ENCODE data around the gene RBM20.

RBM20 gene

GRCh38 chr10:110873951-110874350 lies 229.8 kb downstream of the RBM20 start:
- no peak for FAIRE-seq

DNA sequence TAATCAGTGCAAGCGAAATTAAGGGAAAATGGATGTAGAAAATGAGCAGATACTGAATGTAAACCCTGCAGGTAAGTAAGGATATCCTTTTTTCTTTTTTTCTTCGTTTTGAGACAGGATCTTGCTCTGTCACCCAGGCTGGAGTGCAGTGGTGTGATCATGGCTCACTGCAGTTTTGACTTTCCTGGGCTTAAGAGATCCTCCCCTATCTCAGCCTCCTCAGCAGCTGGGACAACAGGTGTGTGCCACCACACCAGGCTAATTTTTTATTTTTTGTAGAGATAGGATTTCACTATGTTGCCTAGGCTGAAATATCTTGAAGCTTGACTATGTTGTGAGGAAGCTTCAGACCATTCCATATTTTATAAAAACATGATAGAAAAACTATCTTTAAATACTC lies 231.9 kb downstream of the RBM20 start:
- FAIRE-seq: no peak

GRCh38 chr10:110876788-110877187 lies 232.7 kb downstream of the RBM20 start:
- peak; percentile 32 for FAIRE-seq

- no peak for FAIRE-seq
Observed at GRCh38 chr10:110880012-110880411, 235.9 kb downstream of the RBM20 start.

DNA sequence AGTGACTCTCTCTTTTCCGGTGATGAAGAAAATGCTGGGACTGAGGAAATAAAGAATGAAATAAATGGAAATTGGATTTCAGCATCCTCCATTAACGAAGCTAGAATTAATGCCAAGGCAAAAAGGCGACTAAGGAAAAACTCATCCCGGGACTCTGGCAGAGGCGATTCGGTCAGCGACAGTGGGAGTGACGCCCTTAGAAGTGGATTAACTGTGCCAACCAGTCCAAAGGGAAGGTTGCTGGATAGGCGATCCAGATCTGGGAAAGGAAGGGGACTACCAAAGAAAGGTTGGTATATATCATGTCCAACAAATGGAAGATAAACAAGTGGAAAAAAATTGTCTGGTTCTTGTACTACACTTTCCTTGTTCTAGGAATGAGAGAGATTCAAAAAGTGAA lies 237.1 kb downstream of the RBM20 start:
- no peak for FAIRE-seq

GRCh38 chr10:110881905-110882304 lies 237.8 kb downstream of the RBM20 start:
- no peak for FAIRE-seq

DNA sequence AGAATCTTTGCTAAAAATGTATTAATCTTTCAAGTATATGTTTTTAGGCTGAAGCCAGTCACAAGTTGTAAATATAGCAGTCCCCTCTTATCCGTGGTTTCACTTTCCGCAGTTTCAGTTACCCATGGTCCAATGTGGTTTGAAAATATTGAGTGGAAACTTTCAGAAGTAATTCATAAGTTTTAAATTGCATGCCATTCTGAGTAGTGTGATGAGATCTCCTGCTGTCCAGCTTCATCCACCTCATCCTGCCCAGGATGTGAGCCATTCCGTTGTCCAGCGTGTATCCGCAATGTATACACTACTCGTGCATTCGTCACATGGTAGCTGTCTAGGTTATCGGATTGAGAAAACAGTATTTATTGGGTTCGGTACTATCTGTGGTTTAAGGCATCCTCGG lies 239.8 kb downstream of the RBM20 start:
- no peak for FAIRE-seq

GRCh38 chr10:110885932-110886674 lies 242.0 kb downstream of the RBM20 start:
- FAIRE-seq: no peak

DNA sequence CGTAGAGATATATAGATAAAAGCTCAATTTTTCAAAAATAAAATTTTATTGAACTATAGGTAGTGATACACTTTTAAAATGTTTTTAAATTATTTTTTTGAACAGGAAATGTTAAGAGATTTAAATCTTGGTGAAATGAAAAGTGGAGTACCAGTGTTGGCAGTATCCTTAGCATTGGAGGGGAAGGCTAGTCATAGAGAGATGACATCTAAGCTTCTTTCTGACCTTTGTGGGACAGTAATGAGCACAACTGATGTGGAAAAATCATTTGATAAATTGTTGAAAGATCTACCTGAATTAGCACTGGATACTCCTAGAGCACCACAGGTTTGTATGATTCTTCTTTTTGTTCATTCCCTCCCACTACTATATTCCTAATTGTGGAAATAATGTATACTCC lies 243.4 kb downstream of the RBM20 start:
- FAIRE-seq: no peak

Measured in TTC549 (cell line).